GM12878 (cell line): Measurements from ENCODE around the gene VEGFD. TPM values are rescaled to one million over a fixed set of nuclear protein-coding genes. Genes with fewer than 3 reads are reported as not detected.

Experiments
- BRCA1 ChIP-seq: IDR thresholded peaks from 2 replicates; pipeline ENCODE4 v1.6.1; 2011; ENCODE audit warnings: low read depth, low read length, improper control_type of control experiment
- IKZF2 ChIP-seq, 2 experiments: fragments of 450-650 bp; IDR thresholded peaks; 2 replicates each; pipeline ENCODE4 v1.6.1; 2017; ENCODE audit warnings: mild to moderate bottlenecking in 2 of 2, moderate library complexity in 2 of 2
- JUND ChIP-seq: IDR thresholded peaks from 2 replicates; pipeline ENCODE4 v1.6.1; 2012; ENCODE audit warnings: low read depth, mild to moderate bottlenecking, low read length, improper control_type of control experiment, moderate library complexity
- NFYB ChIP-seq: IDR thresholded peaks from 2 replicates; pipeline ENCODE4 v1.6.1; 2011; ENCODE audit warnings: low read depth, mild to moderate bottlenecking, low read length, improper control_type of control experiment, moderate library complexity; ENCODE audit not compliant: insufficient read depth
- POU2F2 ChIP-seq: IDR thresholded peaks from 3 replicates; pipeline ENCODE4 v1.6.1; 2011; ENCODE audit warnings: low read depth, mild to moderate bottlenecking, low read length, borderline replicate concordance
- SMC3 ChIP-seq: IDR thresholded peaks from 2 replicates; pipeline ENCODE4 v1.6.1; 2011; ENCODE audit warnings: low read length, improper control_type of control experiment, borderline replicate concordance
- SREBF2 ChIP-seq: IDR thresholded peaks from 2 replicates; pipeline ENCODE4 v1.6.1; 2012; ENCODE audit warnings: mild to moderate bottlenecking, low read length
- polyA plus RNA-seq, 11 experiments: library from polyadenylated mRNA; depleted of rRNA in 4 of 11; unstranded in 6 of 11; stranded (reverse) in 5 of 11; fragments of >200 nt; fragmentation: Nextera tagmentation in 4 of 11; fragmentation: Illumina TruSeq in 1 of 11; extraction: Ambion mirVana in 4 of 11; extraction: Trizol in 1 of 11; gene quantifications; 1 replicate in 1 of 11; 2 replicates in 10 of 11; pipeline versions ENCODE4 v1.2.1 to v1.2.3, GENCODE V29; 2011 to 2016; ENCODE audit warnings: inconsistent platforms in 2 of 11, missing spikeins in 2 of 11, low read depth in 1 of 11
- total RNA-seq, 4 experiments: library from RNA; depleted of rRNA in 3 of 4; stranded (reverse); fragments of >200 nt in 3 of 4; fragmentation: Illumina TruSeq in 1 of 4; extraction: Trizol in 1 of 4; gene quantifications; 2 replicates each; pipeline versions ENCODE4 v1.2.1 to v1.2.3, GENCODE V29; 2013 to 2021
- TF ChIP-seq, protein P1 (sequence below): fragments of 450-650 bp; formaldehyde crosslinking; IDR thresholded peaks from 2 replicates; pipeline ENCODE4 v1.5.0; 2022; ENCODE audit warnings: mild to moderate bottlenecking, missing genetic modification characterization
- TF ChIP-seq, protein P2 (sequence below): IDR thresholded peaks from 2 replicates; pipeline ENCODE4 v1.6.1; 2011; ENCODE audit warnings: low read depth, mild to moderate bottlenecking, low read length, moderate library complexity, borderline replicate concordance; ENCODE audit errors: extremely low read depth
- TF ChIP-seq, protein P3 (sequence below): IDR thresholded peaks from 2 replicates; pipeline ENCODE4 v1.6.1; 2012; ENCODE audit warnings: low read depth, low read length, improper control_type of control experiment

VEGFD gene
- total and polyA plus RNA-seq, 10 of the 15 experiments (the other 5 are each of a cell fraction or from before 2014, with no cell fraction given): 0.15 TPM; not detected in 9

DNA sequence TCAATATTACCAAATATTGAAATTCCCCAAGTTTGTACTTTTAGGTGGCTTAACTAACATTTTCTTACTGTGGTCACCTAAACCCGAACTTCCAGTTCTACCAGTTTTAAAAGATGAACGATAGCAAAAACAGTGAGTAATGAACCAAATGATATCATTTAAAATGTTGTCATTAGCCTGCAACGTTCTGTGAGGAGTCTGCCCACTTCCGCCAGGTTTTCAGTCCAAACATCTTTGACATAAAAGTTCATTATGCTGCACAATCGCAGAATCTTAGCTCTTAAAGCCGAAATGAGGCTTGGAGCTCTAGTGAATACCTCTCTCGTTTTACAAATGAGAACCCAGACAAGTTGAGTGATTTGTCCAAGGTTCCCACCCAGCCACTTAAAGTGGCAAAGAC is 49.7 kb downstream of the VEGFD start (continued):
- TF ChIP-seq, protein P1, sequence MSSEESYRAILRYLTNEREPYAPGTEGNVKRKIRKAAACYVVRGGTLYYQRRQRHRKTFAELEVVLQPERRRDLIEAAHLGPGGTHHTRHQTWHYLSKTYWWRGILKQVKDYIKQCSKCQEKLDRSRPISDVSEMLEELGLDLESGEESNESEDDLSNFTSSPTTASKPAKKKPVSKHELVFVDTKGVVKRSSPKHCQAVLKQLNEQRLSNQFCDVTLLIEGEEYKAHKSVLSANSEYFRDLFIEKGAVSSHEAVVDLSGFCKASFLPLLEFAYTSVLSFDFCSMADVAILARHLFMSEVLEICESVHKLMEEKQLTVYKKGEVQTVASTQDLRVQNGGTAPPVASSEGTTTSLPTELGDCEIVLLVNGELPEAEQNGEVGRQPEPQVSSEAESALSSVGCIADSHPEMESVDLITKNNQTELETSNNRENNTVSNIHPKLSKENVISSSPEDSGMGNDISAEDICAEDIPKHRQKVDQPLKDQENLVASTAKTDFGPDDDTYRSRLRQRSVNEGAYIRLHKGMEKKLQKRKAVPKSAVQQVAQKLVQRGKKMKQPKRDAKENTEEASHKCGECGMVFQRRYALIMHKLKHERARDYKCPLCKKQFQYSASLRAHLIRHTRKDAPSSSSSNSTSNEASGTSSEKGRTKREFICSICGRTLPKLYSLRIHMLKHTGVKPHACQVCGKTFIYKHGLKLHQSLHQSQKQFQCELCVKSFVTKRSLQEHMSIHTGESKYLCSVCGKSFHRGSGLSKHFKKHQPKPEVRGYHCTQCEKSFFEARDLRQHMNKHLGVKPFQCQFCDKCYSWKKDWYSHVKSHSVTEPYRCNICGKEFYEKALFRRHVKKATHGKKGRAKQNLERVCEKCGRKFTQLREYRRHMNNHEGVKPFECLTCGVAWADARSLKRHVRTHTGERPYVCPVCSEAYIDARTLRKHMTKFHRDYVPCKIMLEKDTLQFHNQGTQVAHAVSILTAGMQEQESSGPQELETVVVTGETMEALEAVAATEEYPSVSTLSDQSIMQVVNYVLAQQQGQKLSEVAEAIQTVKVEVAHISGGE (CRISPR knock-in tag): no peak
- TF ChIP-seq SMC3 (no peak), POU2F2 (no peak), IKZF2 (IDR thresholded peaks at IDR 0.05) (no peak), SREBF2 (no peak), NFYB (no peak), BRCA1 (no peak), JUND (no peak)
- TF ChIP-seq, protein P2, sequence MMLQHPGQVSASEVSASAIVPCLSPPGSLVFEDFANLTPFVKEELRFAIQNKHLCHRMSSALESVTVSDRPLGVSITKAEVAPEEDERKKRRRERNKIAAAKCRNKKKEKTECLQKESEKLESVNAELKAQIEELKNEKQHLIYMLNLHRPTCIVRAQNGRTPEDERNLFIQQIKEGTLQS: no peak
- TF ChIP-seq, protein P3, sequence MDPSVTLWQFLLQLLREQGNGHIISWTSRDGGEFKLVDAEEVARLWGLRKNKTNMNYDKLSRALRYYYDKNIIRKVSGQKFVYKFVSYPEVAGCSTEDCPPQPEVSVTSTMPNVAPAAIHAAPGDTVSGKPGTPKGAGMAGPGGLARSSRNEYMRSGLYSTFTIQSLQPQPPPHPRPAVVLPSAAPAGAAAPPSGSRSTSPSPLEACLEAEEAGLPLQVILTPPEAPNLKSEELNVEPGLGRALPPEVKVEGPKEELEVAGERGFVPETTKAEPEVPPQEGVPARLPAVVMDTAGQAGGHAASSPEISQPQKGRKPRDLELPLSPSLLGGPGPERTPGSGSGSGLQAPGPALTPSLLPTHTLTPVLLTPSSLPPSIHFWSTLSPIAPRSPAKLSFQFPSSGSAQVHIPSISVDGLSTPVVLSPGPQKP: no peak
